GM18502 (cell line): Measurements from ENCODE around the gene BPIFB4.

Experiments used
- ATAC-seq: cut with Tn5 transposase; IDR thresholded peaks from one replicate; pipeline ENCODE4 v1.9.1; 2021; ENCODE audit warnings: mild to moderate bottlenecking; ENCODE audit not compliant: unreplicated experiment, poor library complexity

Gene BPIFB4

DNA sequence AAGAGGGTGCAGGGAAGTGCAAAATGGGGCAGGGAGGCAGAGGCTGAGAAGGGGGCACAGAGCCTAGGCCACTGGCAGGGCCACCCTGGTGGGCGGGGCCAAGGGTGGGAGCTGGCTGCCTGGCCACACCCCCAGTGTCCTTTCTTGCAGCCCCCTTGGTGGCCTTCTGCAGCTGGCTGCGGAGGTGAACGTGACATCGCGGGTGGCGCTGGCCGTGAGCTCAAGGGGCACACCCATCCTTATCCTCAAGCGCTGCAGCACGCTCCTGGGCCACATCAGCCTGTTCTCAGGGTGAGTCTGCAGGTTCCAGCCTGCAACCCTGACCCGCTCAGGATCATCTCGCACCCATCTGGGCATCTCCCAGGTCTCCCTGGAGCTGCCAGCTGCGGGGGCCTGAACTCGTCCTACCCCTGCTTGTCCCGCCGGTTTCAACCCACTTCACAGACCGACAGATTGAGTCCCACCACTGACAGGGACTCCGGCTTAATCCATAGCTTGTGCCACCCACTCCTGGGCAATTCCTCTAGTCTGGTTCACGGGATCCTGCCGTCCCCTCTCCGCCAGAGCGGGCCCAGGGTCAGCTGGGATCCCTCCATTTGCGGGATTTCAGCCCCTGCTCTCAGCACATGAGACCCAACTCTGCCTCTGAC lies 19.6 kb upstream of the BPIFB4 start:
- no peak for ATAC-seq

DNA sequence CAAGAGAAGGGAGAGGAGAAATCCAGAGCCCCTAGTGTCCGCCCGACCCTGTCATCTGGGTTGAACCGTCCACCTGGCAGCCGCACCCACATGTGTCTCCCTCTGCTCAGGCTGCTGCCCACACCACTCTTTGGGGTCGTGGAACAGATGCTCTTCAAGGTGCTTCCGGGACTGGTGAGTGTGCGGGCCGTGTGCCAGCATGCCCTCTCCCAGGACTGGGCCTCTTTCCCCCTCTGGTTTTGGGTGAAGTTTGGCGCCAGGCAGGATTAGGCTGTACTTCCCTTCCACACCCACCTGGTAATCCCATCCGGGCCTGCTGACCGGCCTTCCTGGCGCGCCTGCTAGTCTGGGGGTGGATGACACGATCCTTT lies 17.8 kb upstream of the BPIFB4 start:
- ATAC-seq = no peak

DNA sequence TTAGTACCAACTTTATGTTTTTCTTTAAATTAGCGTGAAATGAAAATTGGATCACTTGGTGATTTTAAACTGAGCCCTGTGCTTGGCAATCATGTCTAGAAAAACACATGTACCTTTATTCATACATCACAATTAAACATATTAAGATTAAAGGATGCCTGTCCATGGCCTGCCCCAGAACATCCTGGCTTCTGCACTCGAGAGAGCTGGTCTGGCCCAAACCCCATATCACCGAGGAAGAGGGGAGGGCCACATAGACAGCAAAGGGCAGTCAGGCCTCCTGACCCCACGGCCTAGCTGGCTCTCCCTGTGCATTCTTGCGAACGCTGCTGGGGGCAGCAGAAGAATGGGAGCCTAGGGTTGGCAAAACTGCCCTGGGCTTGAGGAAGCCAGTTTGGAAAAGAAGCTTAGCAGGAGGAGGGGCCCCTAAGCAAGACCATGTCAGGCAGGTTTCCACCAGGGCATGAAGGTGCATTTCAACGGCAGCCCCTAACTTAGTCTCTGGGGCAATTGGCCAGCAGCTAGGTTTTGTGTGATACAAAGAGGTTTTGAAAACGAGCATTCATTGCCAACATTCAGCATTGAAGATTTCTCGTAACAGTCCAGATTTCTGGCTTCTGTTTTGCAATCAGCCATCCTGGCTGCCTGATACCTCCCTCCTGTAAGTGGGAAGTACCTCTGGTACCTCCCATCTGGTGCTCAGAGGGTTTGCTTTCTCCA lies 17.2 kb upstream of the BPIFB4 start:
- ATAC-seq = no peak

DNA sequence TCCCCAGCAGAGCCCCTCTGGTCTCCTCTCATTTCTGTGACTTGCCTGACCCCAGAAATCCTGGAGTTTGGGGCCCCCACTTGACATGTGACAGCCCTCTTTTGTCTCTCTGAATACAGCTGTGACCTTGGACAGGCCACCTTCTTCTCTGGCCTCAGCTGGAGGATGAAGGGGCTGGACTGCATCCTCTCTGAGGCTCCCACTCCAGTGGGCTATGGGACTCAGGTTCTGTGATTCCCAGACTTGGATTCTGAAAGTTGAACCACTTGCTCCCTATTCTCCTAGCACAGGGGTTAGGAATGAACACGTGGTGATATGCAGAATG lies 16.7 kb upstream of the BPIFB4 start:
- ATAC-seq = no peak

DNA sequence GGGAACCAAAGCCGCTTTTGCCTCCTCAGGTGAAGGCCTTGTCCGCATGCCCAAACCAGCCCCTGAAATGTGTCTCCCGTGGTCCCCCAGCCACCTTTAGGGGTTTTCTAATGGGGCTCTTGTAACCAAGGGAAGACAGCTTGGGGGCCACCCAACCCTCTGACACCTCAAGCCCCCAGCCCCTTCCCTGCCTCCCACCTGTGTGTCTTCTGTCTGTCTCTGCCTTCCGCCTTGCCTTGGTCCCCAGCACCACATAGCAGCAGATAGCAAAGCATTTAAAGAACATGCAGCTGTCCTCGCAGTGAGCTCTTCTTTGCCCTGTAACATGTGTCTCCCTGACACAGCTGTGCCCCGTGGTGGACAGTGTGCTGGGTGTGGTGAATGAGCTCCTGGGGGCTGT lies 16.2 kb upstream of the BPIFB4 start:
- no peak for ATAC-seq

DNA sequence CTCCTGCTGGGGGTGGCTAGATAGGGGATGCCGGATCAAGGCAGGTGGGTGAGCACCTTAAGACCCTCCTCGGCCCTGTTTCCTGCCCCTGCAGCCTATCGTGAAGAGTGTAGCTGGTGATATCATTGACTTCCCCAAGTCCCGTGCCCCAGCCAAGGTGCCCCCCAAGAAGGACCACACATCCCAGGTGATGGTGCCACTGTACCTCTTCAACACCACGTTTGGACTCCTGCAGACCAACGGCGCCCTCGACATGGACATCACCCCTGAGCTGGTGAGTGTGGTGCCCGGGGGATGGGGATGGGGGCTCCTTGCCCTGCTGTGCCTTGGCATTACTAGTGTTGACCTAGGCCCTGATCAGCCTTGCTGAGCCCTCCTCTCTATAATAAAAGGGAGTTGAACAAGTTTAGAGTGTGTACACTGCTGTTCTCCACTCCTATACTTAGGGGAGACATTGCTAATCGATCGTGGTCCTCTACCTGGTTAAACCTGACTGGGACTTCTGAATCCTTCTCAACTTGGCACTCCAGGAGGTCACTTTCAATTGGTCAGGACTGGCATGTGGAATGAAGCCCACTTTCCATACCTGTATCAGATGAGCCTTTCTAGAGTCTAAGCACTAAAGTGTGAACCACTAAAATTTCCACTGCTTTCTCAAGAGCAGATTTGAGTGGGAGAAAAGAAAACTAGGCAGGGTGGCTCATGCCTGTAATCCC lies 14.7 kb upstream of the BPIFB4 start:
- no peak for ATAC-seq

DNA sequence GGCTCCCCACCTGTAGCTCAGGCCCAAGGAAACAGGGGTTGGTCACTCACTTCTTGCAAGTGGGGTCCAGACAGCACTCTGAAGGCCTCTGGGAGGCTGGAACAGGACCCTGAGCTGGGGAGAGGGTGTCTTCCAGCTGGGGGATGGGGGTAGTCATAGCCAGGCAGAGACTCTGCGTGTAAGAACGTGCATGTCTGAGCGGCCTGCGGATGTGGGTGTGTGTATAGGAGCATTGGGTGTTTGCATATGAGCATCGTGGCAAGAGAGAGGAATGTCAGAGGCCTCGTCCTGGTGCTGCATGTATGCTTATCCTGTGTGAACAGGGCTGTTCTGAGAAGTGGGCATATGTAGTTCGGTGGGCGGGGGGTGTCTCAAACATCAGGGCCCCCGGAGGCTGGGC lies 13.7 kb upstream of the BPIFB4 start:
- ATAC-seq = no peak

DNA sequence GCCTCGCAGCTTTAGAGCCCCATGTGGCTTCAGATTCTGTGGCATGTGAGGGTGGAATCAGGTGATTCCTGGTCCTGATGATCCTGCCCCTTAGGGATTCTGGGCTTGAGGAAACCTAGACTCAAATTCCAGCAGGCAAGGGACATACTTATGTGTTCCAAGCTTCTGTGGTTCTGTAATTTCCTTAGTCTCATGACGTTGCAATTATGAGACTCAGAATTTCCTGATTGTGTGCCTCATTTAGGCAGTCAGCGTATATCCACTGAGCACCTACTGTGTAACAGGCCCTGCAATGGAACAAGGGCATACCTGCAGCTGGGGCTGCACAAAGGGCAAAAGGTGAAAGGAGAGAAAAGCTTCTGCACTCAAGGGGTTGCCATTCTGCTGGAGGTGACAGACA lies 11.6 kb upstream of the BPIFB4 start:
- ATAC-seq = no peak

DNA sequence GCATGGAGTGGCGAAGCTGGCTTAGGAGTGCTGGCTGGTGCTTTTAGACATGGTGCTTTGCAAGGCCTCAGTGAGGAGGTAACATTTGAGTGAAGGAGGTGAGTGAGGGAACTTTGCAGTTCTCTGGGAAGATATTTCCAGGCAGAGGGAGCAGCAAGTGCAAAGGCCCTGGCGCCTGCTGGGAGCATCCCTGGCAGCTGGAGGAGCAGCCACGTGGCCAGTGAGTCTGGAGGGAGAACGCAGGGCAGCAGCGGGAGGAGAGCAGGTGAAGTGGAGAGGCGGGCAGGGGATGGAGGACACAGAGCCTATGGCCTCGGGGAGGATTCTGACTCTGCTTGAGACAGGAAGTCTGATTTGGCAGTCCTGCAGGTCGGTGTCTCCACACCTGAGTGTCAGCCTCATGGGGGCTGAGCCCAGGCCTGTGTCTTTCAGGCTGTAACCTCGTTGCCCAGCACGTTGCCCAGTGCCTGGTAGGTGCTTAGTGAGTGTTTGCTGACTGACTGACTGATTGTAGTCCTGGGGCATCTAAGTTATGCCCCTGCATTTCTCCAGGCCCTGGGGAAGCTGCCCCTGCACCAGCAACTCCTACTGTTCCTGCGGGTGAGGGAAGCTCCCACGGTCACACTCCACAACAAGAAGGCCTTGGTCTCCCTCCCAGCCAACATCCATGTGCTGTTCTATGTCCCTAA lies 11.0 kb upstream of the BPIFB4 start:
- ATAC-seq = no peak

DNA sequence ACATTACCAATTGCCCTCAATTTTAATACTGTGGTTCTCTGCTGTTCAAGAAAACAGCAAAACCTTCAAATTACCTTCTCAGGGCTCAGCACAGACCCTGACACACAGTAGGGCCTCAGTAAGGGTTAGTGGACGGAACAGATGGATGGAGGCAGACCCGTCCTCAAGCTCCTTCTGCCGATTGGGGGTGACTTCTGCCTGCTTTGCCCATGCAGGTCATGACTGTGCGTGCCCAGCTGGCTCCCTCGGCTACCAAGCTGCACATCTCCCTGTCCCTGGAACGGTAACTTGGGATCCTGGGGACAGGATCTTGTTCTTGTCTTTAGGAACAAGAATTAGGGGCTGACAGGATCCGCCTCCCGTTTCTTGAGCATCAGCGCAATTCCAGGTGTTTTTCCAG lies 9.8 kb upstream of the BPIFB4 start:
- ATAC-seq = no peak

DNA sequence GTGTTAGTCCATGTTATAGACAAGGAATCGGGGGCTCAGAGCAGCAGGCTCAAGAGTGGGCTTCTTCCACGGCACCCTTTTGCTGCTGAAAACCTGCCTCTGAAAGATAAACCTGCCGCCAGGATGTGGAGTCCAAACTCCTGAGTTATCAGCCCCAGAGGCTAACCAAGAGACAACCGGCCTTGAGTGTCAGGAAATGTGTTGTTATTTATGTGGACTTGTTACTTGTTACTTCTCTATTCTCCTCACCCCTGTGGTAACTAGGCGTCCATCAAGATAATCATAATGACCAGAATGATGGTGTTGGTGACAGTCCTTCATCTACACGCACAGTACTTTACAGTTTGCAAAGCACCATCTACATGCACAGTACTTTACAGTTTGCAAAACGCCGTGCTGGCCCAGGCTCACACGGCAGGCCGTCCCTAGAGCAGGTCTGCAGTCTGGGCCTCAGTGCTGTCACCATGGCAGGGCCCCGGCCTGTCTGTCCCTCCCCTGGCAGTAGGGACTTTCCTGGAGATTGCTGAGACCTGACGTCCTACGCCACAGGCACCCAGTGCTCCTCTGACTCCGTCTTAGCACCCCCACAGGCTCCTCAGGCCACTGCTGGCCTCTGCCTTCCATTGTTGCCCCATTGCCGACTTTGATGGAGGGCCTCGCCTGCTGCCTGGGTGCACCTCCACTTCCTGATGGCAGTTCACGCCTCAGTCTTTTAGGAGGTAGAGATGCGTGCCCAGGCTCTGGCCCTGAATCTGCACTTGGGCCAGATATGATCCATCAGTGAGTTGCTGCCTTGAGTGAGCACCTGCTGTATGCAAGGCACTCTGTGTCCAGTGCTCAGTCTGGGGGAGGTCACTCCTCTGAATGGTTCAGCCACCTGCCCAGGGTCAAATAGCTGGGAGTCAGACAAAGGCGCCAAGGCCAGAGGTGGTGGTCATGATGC lies 9.1 kb upstream of the BPIFB4 start:
- ATAC-seq = no peak

DNA sequence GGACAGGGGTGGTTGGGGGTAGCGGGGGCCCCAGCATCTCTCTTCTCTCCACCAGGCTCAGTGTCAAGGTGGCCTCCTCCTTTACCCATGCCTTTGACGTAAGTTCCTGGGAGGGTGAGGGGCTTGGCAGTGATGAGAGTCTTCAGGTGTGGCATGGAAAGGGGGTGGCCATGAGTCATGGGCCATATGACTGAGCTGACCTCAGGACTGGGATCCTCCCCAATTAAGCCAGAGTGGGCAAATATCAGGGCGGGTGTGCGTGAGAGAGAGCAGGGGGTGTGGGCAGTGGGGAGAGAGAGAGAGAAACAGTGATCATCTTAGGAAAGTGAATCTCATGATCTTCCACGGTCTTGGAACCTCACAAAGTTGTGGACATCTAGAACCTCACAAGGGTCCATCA lies 8.2 kb upstream of the BPIFB4 start:
- ATAC-seq = no peak

DNA sequence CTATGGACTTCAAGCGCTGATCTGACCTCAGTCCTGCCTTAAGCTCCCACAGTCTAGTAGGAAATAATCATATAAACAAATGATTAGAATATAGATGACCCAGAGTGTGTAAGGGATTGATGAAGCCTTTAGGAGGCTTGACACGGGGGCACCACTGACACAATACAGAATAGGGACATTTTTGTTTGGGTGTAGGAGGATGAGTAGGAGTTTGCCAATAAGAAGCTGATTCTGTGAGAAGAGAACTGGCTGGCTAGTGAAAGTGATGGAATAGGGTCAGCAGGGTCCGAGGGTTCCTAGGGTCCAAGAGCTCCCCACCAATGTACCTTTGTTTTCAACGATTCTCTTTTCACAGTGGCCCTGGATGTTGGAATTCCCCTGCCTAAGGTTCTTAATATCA lies 7.1 kb upstream of the BPIFB4 start:
- no peak for ATAC-seq

DNA sequence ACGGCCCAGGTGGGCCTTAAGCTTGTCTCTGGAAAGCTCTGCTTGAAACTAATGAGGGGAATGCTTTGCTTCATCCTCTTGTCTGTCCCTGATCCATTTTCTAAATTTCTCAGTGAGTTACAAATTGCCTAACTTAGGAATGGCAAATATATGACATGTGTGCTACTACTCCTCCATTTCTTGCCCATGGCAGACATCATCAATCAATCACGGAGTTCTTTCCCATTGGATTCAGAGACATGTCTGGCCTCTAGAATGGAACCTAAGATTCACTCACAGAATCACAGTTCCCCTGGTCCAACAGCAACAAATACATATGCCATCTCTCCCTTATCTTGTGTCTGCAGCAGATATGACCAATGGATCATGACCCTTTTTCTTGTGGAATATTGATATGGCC lies 6.6 kb upstream of the BPIFB4 start:
- ATAC-seq = no peak

DNA sequence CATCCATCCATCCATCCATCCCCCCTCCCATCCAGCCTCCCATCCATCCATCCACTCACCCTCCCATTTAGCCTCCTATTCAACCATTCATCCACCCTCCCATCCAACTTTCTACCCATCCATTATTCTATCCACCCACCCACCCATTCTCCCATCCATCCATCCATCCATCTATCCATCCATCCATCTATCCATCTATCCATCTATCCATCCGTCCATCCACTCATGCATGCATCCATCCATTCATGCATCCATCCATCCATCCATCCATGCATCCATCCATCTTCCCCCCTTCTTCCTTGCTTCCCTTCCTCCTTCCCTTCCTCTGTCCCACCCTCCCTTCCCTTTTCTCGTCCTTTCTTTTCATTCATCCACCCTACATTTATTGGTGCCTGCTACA lies 4.8 kb upstream of the BPIFB4 start:
- ATAC-seq = no peak

DNA sequence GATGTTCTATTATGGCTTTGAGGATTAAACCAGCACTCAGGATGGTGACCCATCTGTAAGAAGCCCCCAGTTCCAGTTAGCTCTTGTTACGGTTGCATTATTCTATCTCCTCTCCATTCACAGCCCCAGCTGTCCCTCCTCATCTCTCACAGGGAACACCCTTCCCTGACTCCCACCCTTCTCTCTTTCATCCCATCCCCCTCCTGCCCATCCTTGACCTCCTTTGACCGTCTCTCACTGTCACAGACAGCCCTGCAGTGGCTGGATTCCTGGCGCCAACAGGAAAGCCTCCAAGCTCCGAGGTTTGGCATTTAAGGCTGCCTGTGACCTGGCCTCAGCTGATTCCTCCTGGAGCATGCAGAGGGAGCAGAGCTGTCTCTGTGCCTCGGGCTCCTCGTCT lies 4.2 kb upstream of the BPIFB4 start:
- no peak for ATAC-seq

DNA sequence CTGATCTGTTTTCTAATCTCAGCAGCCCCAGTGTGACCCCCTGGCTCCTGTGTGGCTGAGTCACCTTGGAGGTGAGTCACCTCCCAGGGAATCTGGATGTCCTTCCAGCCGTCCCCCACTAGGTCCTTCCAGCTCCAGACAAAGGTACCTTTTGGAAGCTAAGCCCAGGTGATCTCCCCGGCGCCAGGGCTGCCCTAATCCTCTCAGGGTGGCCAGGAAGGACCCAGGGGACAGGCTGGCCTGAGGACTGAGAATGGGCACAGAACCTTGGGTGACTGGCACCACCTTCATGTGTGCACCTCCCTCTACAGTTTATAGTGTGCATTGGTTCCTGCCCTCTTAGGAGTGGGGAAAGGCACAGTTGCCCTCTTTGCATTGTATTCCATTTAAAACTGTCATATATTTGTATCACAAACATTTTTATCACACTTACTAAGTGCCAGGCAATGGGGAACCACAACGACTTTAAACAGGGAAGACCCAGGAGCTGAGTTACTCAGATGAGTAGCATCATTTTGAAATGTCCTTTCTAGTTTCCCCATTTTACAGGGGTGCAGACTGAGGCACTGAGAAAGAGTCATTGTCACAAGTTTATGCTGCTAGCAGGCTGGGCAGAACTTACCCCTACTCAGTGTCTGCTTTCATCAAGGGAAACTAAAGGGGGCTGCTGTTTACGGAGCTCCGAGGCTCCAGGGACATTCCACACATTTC lies 2.6 kb upstream of the BPIFB4 start:
- no peak for ATAC-seq

DNA sequence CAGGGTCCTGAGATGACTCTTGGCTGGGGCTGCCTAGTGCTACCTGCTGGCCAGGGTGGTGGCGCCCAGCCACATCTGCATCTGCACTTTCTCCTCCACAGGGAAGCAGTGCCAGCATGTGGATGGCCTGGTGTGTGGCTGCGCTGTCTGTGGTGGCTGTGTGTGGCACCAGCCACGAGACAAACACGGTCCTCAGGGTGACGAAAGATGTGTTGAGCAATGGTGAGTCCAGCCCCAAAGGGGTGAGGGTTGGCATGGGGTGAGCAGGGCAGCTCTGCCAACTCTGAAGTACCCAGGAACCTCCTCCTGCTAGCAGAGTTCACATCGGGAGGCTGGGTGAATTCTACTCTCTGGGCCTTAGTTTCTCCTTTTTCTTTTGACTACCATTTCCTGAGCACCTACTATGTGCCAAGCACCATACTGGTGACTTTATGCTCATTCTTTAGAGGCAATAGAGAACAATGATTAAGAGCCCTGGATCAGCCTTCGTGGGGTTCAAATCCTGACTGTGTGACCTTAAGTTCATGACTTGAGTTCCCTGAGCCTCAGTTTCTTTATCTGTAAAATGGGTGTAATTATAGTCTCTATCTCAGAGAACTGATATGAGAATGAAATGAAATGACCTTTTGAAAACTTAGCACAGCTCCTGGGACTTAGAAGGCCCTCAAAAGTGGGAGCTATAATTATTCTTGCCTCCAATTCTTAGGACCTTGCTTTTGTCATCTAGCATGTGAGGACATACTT lies 2.1 kb downstream of the BPIFB4 start:
- no peak for ATAC-seq

DNA sequence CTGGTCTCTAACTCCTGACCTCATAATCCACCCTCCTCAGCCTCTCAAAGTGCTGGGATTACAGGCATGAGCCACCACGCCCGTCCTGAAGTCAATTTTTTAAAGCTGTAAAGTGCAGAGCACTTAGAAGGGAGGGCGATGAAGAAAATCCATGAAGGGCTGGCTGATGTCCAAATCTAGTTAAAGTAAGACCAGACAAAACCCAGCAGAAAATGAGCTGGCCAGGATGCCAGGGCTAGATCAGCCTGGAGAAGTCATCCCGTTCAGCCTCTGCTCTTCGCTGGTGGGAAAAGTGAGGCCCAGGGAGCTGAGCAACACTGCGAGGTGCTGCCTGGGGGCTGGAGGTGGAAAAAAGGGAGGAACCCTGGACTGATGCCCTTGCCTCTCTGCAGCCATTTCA lies 3.1 kb downstream of the BPIFB4 start:
- ATAC-seq = no peak
